Ascending aorta (tissue), 2 donors: ENCODE data around the gene OR52A1. TPM values are rescaled to one million over a fixed set of nuclear protein-coding genes. Genes with fewer than 3 reads are reported as not detected.

ENCODE experiments used
- DNase-seq, 2 donors: peaks; one replicate each; pipeline ENCODE4 v3.0.0-alpha.2; 2019; ENCODE audit warnings: low spot score in 2 of 2
- H3K27ac ChIP-seq, 2 donors: fragments of 200-600 bp; sonication (generic); one replicate each; pipeline ENCODE4 v1.5.1; 2016 to 2017; ENCODE audit warnings: mild to moderate bottlenecking in 1 of 2
- H3K27me3 ChIP-seq: fragments of 200-600 bp; sonication (generic); one replicate; pipeline ENCODE4 v1.5.1; 2017
- H3K36me3 ChIP-seq, 2 donors: fragments of 200-600 bp; sonication (generic); one replicate each; pipeline ENCODE4 v1.5.1; 2016
- H3K4me1 ChIP-seq, 2 donors: fragments of 200-600 bp; sonication (generic); one replicate each; pipeline ENCODE4 v1.5.1; 2016 to 2017; ENCODE audit warnings: mild to moderate bottlenecking in 1 of 2
- H3K4me3 ChIP-seq, 2 donors: fragments of 200-600 bp; sonication (generic); one replicate each; pipeline ENCODE4 v1.5.1; 2016 to 2017; ENCODE audit warnings: mild to moderate bottlenecking in 1 of 2
- H3K9me3 ChIP-seq, 2 donors: fragments of 200-600 bp; sonication (generic); one replicate each; pipeline ENCODE4 v1.5.1; 2016
- CTCF ChIP-seq, 3 experiments: fragments of 200-600 bp in 2 of 3; fragments of 450-650 bp in 1 of 3; sonication (generic) in 2 of 3; IDR thresholded peaks; one replicate each; pipeline ENCODE4 v1.5.1; 2016 to 2019; ENCODE audit warnings: antibody characterized with exemption in 3 of 3, mild to moderate bottlenecking in 1 of 3, moderate library complexity in 1 of 3
- intact Hi-C: fragments of 100-400 bp; cut with DNase I; formaldehyde crosslinking; loops from one replicate; pipeline ENCODE4 v1.15.1; 2023
- total RNA-seq: library from RNA; depleted of rRNA; stranded (reverse); fragments of >200 nt; gene quantifications from one replicate; pipeline ENCODE4 v1.1.0, GENCODE V29; 2016

The OR52A1 gene
- total RNA-seq, 1 donor from 2014 or later, result not detected

- Histone ChIP-seq H3K27ac (no peak overlapping the region), H3K27me3 (no peaks in the 10 kb centered on the region), H3K9me3 (no peaks in the 10 kb centered on the region), H3K4me1 (no peaks in the 10 kb centered on the region), H3K4me3 (no peak overlapping the region), H3K36me3 (no peaks in the 10 kb centered on the region)
- DNase-seq, result no peak
- no peak for TF ChIP-seq CTCF (IDR thresholded peaks at IDR 0.05)
- intact Hi-C loops, result no loop called here
Observed at GRCh38 chr11:5196067-5196466, 41.5 kb upstream of the OR52A1 start.

GRCh38 chr11:5192738-5193137 lies 38.2 kb upstream of the OR52A1 start:
- Histone ChIP-seq H3K27me3 (no peaks in the 10 kb centered on the region), H3K9me3 (no peaks in the 10 kb centered on the region), H3K4me3 (no peak overlapping the region), H3K4me1 (no peaks in the 10 kb centered on the region), H3K27ac (no peak overlapping the region), H3K36me3 (no peaks in the 10 kb centered on the region)
- no peak for TF ChIP-seq CTCF (IDR thresholded peaks at IDR 0.05)
- intact Hi-C loops, result no loop called here
- no peak for DNase-seq

- no peak for DNase-seq
- no peaks in the 10 kb centered on the region for H3K36me3 ChIP-seq
- intact Hi-C loops, result no loop called here
- no peaks in the 10 kb centered on the region for H3K4me1 ChIP-seq
- no peaks in the 10 kb centered on the region for H3K27me3 ChIP-seq
- H3K27ac ChIP-seq, result no peak overlapping the region
- TF ChIP-seq CTCF (IDR thresholded peaks at IDR 0.05), result no peak
- H3K4me3 ChIP-seq, result no peak overlapping the region
- no peaks in the 10 kb centered on the region for H3K9me3 ChIP-seq
Observed at GRCh38 chr11:5188201-5188600, 33.6 kb upstream of the OR52A1 start.

DNA sequence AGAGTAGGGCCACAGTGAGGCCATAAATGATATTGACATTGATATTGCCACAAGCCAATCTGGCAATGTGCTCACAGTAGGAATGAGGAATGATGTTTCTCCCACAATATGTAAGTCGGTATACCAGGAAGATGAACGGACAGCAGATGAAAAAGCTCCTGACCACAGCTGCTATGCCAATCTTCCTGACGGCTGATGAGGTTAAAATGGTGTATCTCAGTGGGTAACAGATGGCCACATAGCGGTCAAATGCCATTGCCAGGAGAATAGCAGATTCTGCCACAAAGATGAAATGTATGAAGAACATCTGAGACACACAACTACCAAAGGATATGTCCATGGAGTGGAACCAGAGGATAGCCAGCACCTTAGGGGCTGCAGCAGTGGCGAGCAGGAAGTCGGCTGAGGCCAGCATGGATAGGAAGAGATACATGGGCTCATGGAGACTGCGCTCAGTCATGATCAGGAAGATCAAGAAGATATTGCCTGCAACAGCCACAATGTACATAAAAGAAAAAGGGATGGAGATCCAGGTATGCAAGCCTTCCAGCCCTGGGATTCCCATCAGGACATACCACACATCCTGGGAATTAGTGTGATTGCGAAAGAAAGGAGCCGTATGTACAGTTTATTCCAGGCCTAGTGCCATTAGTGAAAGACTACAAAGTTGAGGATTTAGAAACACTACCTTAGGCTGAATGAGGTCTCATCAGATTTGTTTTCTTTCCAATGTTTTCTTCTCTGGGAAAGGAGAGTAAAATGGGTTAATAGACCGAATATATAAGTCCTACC lies 23.7 kb upstream of the OR52A1 start:
- no peaks in the 10 kb centered on the region for H3K36me3 ChIP-seq

GRCh38 chr11:5174934-5175333 lies 20.4 kb upstream of the OR52A1 start:
- no peak for TF ChIP-seq CTCF (IDR thresholded peaks at IDR 0.05)
- intact Hi-C loops, result no loop called here
- H3K4me3 ChIP-seq, result no peak overlapping the region
- no peaks in the 10 kb centered on the region for H3K27me3 ChIP-seq
- H3K36me3 ChIP-seq, result no peaks in the 10 kb centered on the region
- no peak for DNase-seq
- H3K4me1 ChIP-seq, result no peaks in the 10 kb centered on the region
- no peak overlapping the region for H3K27ac ChIP-seq
- no peaks in the 10 kb centered on the region for H3K9me3 ChIP-seq

More for the DNA sequence above, 23.7 kb upstream of the OR52A1 start:
- H3K27me3 ChIP-seq, result no peaks in the 10 kb centered on the region
- no peak overlapping the region for H3K27ac ChIP-seq
- no peak for DNase-seq
- no peak for TF ChIP-seq CTCF (IDR thresholded peaks at IDR 0.05)
- intact Hi-C loops, result no loop called here
- H3K4me3 ChIP-seq, result no peak overlapping the region
- no peaks in the 10 kb centered on the region for H3K9me3 ChIP-seq
- no peaks in the 10 kb centered on the region for H3K4me1 ChIP-seq
